Activated effector memory CD4-positive, alpha-beta T cell treated with Interleukin-2 at 50 U/mL for 16 hours (primary cell): ENCODE results near the gene ABCB11.
"Not testable (repeated sequence)": the region's sequence is repeated elsewhere in the genome, so short reads cannot be mapped to it uniquely, and the experiment has no call there.

Experiments used
- DNase-seq: peaks from one replicate; pipeline ENCODE4 v3.0.0-alpha.2; 2020

The ABCB11 gene

GRCh38 chr2:168969865-168970264 is 61.3 kb downstream of the ABCB11 start:
- no peak for DNase-seq

- no peak for DNase-seq
Observed at GRCh38 chr2:168968342-168968741, 62.8 kb downstream of the ABCB11 start.

DNA sequence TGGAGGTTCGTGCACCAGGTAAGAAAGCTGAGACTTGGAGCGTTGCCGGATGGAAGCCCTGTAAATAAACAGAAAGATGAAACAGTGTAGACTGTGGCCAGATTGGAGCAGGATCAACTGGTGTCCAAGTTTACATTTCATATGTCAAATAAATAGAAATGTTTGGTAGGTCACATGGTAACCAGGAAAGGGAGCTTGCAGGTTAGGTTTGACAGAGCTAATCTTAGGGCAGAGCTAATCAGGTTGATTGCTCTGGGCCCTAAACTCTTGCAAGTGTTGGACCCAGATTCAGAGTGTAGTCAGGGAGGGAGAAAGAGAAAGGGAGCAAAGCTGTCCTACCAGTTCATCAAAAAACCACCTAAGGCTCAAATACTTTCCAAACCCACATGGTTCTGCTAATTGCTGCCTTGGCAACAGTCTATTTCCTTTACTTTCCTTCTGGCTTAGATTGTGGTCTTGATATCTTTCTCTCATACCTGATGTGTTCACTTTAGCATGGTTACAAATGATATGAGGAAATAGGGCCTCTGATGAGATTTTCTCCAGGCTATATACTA is 66.8 kb downstream of the ABCB11 start:
- no peak for DNase-seq

DNA sequence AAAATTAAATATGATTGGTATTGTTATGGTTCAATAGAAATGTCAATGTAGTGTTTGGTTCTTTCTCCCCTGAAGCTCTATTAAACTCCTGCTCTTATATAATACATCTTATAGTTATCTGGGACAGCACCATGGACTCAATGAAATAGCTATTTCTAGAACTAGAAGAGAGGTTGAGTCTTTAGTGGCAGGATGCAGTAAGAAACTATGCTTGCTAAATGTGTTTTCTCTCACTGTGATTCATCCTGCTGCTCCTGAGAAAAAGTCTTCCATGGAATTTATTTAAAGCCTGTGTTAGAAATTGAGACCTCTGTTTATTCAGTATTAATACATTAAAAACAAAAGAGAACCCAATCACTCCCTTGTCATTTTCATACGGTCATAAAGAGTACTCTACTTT is 68.5 kb downstream of the ABCB11 start:
- DNase-seq: no peak

GRCh38 chr2:168961450-168962229 is 69.5 kb downstream of the ABCB11 start:
- no peak for DNase-seq

- no peak for DNase-seq
Observed at GRCh38 chr2:168956392-168956791, 74.7 kb downstream of the ABCB11 start.

DNA sequence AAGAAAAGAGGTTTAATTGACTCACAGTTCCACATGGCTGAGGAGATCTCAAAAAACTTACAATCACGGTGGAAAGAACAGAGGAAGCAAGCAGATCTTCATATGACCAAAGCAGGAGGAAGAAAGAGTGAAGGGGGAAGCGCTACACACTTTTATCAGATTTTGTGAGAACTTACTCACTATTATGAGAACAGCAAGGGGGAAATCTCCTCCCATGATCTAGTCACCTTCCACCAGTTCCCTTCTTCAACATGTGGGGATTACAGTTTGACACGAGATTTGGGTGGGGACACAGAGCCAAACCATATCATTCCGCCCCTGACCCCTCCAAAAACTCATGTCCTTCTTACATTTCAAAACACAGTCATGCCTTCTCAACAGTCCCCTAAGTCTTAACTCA is 75.8 kb downstream of the ABCB11 start:
- DNase-seq: no peak

DNA sequence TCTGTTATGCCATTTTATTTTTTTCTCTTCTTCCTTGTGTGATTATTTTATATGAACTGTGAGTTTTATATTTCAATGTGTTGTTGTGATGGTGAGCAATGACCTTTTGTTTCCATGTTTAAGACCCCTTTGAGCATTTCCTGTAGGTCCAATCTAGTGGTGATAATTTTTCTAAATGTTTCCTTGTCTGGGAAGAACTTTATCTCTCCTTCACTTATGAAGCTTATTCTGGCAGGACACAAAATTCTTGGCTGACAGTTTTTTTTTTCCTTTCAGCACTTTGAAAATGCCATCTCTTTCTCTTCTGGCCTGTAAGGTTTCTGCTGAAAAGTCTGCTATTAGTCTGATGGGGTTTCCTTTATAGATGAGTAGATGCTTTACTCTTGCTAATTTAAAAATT is 76.9 kb downstream of the ABCB11 start:
- no peak for DNase-seq

DNA sequence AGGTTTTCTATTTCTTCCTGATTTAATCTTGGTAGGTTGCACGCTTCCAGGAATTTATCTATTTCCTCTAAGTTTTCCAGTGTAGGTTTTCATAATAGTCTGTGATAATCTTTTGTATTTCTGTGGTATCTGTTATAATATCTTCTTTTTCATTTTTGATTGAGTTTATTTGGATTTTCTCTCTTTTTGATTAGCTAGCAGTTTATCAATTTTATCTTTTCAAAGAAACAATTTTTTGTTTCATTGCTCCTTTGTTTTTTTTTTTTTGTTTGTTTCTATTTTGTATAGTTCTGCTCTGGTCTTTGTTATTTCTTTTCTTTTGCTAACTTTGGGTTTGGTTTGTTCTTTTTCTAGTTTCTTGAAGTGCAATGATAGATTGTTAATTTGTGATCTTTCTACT is 78.7 kb downstream of the ABCB11 start:
- no peak for DNase-seq

- DNase-seq: no peak
Observed at GRCh38 chr2:168951871-168952270, 79.3 kb downstream of the ABCB11 start.

- DNase-seq: no peak
Observed at GRCh38 chr2:168949324-168949723, 81.8 kb downstream of the ABCB11 start.

- DNase-seq: no peak
Observed at GRCh38 chr2:168948621-168949212, 82.4 kb downstream of the ABCB11 start.

DNA sequence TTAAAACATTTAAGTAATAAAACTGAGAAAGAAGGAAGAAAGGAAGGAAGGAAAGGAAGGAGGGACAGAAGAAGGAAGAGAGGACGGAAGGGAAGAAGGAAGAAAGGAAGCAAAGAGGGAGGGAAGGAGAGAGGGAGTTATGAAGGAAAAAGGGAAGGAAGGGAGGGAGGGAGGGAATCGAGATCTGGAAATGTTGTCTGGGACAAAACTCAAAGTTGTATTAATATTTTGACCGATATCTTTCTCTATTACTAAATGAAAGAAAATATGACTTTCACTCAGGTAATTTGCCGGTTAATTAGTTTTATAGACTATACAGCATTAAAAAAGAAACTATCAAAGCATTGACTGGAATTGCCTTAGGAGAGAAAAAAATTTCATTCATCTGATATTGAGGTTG is 85.6 kb downstream of the ABCB11 start:
- no peak for DNase-seq

DNA sequence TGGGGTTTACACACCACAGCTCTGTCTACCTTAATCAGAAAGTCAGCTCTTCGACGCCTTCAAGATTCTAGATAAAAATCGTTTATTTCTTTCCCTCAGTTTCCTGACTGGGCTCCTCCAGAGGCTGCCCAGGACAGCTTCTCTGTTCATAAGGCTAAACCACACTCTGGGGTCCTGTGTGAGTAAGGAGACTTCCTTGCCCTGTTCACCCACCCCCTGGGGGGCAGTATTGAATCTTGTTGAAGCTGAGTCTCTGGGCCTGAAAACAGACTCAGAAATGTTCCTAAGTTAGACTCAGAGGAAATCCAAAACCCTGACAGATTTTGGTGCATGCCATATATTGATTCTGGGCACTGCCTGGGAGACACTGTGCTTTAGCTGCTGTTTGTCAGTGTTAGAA is 87.1 kb downstream of the ABCB11 start:
- no peak for DNase-seq

DNA sequence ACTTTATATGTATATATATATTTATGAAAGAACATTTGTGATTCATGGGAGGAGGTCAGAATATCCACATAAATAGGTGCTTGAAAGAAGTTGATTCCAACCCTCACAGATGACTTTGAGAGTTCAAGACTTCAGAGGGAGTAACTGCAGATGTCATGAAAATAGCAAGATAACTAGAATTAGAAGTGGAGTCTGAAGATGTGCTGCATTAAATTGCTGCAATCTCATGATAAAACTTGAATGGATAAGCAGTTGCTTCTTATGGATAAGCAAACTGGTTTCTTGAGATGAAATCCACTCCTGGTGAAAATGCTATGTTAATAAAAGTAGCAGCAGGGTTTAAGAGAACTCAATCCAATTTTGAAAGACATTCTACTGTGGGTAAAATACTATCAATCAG is 89.8 kb downstream of the ABCB11 start:
- DNase-seq: no peak

DNA sequence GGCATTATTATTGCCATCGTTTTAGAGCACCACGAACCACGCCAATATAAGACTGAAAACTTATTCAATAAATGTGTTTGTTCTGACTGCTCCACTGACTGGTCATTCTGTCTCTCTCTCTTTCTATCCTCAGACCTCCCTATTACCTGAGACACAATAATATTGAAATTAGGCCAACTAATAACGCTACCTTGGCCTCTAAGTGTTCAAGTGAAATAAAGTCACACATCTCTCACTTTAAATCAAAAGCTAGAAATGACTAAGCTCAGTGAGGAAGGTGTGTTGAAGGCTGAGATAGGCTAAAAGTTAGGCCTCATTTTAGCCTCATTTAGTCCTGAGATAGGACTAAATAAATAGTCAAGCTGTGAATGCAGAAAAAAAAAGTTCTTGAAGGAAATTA is 91.2 kb downstream of the ABCB11 start:
- no peak for DNase-seq

DNA sequence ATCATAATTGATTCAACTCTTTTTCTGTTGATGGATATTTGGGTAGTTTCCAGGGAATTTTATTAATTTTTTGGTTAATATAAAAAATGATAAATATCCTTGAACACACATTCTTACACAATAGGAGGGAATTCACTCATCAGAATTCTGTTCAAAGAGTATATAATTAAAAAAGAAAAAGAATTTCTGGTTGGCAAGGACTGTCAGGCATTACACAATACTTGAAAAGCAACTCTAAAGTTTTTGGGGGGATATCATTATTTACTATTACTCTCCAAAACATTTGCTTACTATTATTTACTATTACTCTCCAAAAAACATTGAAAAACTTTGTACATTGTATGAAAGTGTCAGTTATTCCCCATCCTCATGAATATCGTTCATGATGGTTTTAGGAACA is 92.1 kb downstream of the ABCB11 start:
- no peak for DNase-seq

DNA sequence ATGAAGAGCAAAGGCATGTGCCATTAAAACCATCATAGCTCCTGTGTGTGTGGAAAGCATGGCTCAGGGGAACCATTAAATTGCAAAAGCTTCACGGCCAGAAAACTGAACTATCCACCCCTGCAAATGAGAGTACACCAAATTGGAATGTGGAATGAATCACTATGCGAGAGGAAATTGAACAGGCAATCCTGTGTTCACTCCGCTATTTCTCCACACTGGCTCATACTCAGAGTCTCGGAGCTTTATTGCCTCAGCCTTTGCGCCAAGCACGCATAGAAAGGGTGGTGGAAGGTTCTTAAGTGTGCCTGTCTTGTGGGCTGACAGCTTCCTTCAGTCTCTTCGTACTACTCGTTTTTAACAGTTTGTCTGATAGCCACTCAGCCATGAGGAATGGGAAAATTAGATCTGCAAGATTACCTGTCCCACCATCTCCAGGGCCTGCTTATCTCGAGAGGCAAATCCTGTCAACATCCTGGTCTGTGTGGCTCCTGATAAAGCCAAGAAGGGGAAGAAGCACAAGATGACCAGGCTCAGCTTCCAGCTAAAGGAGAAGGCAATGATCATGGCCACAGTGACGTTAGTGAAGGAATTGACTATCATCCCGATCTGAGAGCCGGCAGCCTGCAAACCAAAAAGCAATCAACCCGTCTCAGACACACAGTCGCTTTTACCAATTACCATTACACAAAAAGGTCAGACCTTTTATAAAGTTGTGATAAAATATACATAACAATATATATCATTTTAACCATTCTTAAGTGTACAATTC is 95.1 kb downstream of the ABCB11 start:
- no peak for DNase-seq

DNA sequence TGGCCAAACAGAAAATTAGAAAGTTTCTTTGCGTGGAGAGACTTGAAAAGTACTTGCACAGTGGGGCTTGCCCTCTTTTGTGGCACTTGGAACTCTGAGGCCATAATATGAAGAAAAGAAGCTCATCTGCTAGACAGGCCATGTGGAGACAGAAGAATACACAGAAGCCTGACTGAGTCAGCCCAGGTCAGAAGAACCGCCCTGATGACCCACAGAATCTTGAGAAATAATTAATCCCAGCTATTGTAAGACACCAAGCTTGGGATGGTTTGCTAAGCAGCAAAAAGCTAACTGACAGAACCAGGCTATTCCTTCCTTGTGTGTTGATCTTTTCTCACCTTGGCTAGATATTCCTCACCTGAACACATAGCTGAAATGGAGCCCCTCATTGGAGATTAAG is 96.3 kb downstream of the ABCB11 start:
- DNase-seq: no peak

GRCh38 chr2:168932174-168932573 is 99.0 kb downstream of the ABCB11 start:
- not testable (repeated sequence) for DNase-seq

DNA sequence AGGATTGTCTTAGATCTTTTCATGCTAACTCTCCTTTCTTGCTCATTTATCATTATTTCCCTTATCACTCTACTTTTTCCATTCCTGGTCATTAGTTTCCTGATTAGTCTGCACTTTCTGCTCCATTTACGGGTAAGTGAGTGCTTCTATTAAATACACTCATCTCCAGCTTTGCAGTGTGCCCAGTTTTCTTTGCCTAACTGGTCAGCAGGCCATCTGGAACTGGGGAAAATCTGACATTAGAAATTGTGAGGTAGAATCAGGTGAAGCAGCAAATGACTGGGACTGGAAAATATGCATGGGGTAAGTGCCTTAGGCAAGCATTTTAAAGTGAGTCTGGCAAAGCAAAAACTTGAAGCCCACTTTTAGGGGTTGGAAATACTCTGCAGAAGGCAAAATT is 100.9 kb downstream of the ABCB11 start:
- DNase-seq: no peak

- no peak for DNase-seq
Observed at GRCh38 chr2:168929031-168929430, 102.1 kb downstream of the ABCB11 start.

GRCh38 chr2:168928113-168928831 is 102.9 kb downstream of the ABCB11 start:
- DNase-seq: no peak
